IMR-90 (cell line): ENCODE measurements around the gene DYSF. TPM values are rescaled to one million over a fixed set of nuclear protein-coding genes. Genes with fewer than 3 reads are reported as not detected.

Experiments used
- ATAC-seq: fragments of 200-7000 bp; cut with Tn5 transposase; 2 replicates; pipeline ENCODE4 v1.9.1; 2020; ENCODE audit warnings: low read depth, mild to moderate bottlenecking, moderate library complexity
- BruUV-seq: library from RNA; stranded (reverse); fragments of 400-500 nt; replicated peaks from 2 replicates; lab custom pipeline; 2021; lab: Mats Ljungman, UMichigan
- CTCF ChIA-PET: fragments of 300-600 bp; formaldehyde crosslinking; extraction: SDS; loops from one replicate; lab custom pipeline; 2021; ENCODE audit warnings: antibody characterized with exemption; lab: Yijun Ruan, JAX
- POLR2A ChIA-PET: fragments of 300-600 bp; sonication (Branson Sonifier 250); formaldehyde crosslinking; loops from one replicate; lab custom pipeline; 2022; ENCODE audit warnings: antibody characterized with exemption; ENCODE audit not compliant: unreplicated experiment; lab: Charles Lee
- DNase-seq: peaks from one replicate; pipeline ENCODE4 v3.0.0; 2013
- H2AFZ ChIP-seq: replicated peaks from 2 replicates; pipeline ENCODE3; 2013; ENCODE audit warnings: low read length, mild to moderate bottlenecking; ENCODE audit not compliant: poor library complexity
- H2AK5ac ChIP-seq: 2 replicates; pipeline ENCODE4 v1.6.1; 2013; ENCODE audit warnings: low read depth, low read length, inconsistent platforms
- H2AK9ac ChIP-seq: replicated peaks from 2 replicates; pipeline ENCODE3; 2013; ENCODE audit warnings: mild to moderate bottlenecking, low read depth, low read length, moderate library complexity; ENCODE audit not compliant: poor library complexity
- H2BK120ac ChIP-seq: 2 replicates; pipeline ENCODE4 v1.6.1; 2013; ENCODE audit warnings: low read depth, low read length, inconsistent platforms
- H2BK15ac ChIP-seq: 3 replicates; pipeline ENCODE4 v1.6.1; 2013; ENCODE audit warnings: low read depth, low read length, inconsistent platforms
- H2BK20ac ChIP-seq: 2 replicates; pipeline ENCODE4 v1.6.1; 2013; ENCODE audit warnings: low read depth, mild to moderate bottlenecking, inconsistent platforms, low read length, moderate library complexity
- H2BK5ac ChIP-seq: 2 replicates; pipeline ENCODE4 v1.6.1; 2013; ENCODE audit warnings: mild to moderate bottlenecking, low read depth, low read length, inconsistent platforms; ENCODE audit not compliant: poor library complexity, severe bottlenecking
- H3K14ac ChIP-seq: replicated peaks from 2 replicates; pipeline ENCODE4 v1.6.1; 2013; ENCODE audit warnings: low read depth, low read length, inconsistent platforms
- H3K18ac ChIP-seq: 2 replicates; pipeline ENCODE4 v1.6.1; 2013; ENCODE audit warnings: low read depth, low read length, control low read depth
- H3K23ac ChIP-seq: 2 replicates; pipeline ENCODE4 v1.6.1; 2013; ENCODE audit warnings: low read depth, low read length, inconsistent platforms
- H3K27ac ChIP-seq: 2 replicates; pipeline ENCODE4 v1.5.1; 2013; ENCODE audit warnings: mild to moderate bottlenecking, control low read depth, low read length; ENCODE audit not compliant: insufficient read depth
- H3K27me3 ChIP-seq: 2 replicates; pipeline ENCODE4 v1.6.1; 2013; ENCODE audit warnings: low read length; ENCODE audit not compliant: control insufficient read depth, insufficient read depth
- H3K36me3 ChIP-seq: 2 replicates; pipeline ENCODE4 v1.6.1; 2013; ENCODE audit warnings: low read length, mixed read lengths; ENCODE audit not compliant: control insufficient read depth, insufficient read depth
- H3K4ac ChIP-seq: 2 replicates; pipeline ENCODE4 v1.6.1; 2013; ENCODE audit warnings: low read depth, low read length, inconsistent platforms
- H3K4me1 ChIP-seq: 2 replicates; pipeline ENCODE4 v1.6.1; 2013; ENCODE audit warnings: low read length, mixed read lengths; ENCODE audit not compliant: control insufficient read depth, insufficient read depth
- H3K4me2 ChIP-seq: 2 replicates; pipeline ENCODE4 v1.6.1; 2013; ENCODE audit warnings: low read depth, mild to moderate bottlenecking, control low read depth, low read length, moderate library complexity
- H3K4me3 ChIP-seq: 2 replicates; pipeline ENCODE4 v1.5.1; 2013; ENCODE audit warnings: low read depth, mild to moderate bottlenecking, control low read depth, low read length, moderate library complexity; ENCODE audit not compliant: insufficient read depth
- H3K56ac ChIP-seq: 2 replicates; pipeline ENCODE4 v1.6.1; 2013; ENCODE audit warnings: low read length, inconsistent platforms; ENCODE audit not compliant: insufficient read depth; ENCODE audit errors: extremely low read depth
- H3K79me1 ChIP-seq, 2 experiments: 2 replicates each; pipeline ENCODE4 v1.6.1; 2013; ENCODE audit warnings: low read length in 2 of 2, inconsistent platforms in 1 of 2, low read depth in 1 of 2
- H3K9ac ChIP-seq: 2 replicates; pipeline ENCODE4 v1.6.1; 2013; ENCODE audit warnings: low read depth, low read length, control low read depth
- H3K9me1 ChIP-seq: 2 replicates; pipeline ENCODE4 v1.6.1; 2013; ENCODE audit warnings: low read length, inconsistent platforms; ENCODE audit not compliant: insufficient read depth
- H3K9me3 ChIP-seq: 2 replicates; pipeline ENCODE4 v1.6.1; 2013; ENCODE audit warnings: low read length; ENCODE audit not compliant: control insufficient read depth, insufficient read depth
- H4K20me1 ChIP-seq: 2 replicates; pipeline ENCODE4 v1.6.1; 2013; ENCODE audit warnings: low read length, inconsistent platforms; ENCODE audit not compliant: insufficient read depth
- H4K5ac ChIP-seq: 2 replicates; pipeline ENCODE4 v1.6.1; 2013; ENCODE audit warnings: mild to moderate bottlenecking, low read depth, low read length, control low read depth
- H4K8ac ChIP-seq, 2 experiments: 2 replicates each; pipeline ENCODE4 v1.6.1; 2013; ENCODE audit warnings: low read depth in 2 of 2, low read length in 2 of 2, control low read depth in 1 of 2, inconsistent platforms in 1 of 2
- H4K91ac ChIP-seq: 2 replicates; pipeline ENCODE4 v1.6.1; 2013; ENCODE audit warnings: low read depth, low read length, inconsistent platforms; ENCODE audit not compliant: insufficient read depth
- BHLHE40 ChIP-seq: fragments of 150-350 bp; IDR thresholded peaks from 2 replicates; pipeline ENCODE4 v1.6.1; 2016; ENCODE audit warnings: mild to moderate bottlenecking, low read depth, low read length
- CEBPB ChIP-seq: IDR thresholded peaks from 2 replicates; pipeline ENCODE4 v1.6.1; 2012; ENCODE audit warnings: low read depth, low read length, improper control_type of control experiment
- CHD1 ChIP-seq: IDR thresholded peaks from 2 replicates; pipeline ENCODE4 v1.6.1; 2012; ENCODE audit warnings: low read depth, low read length, improper control_type of control experiment
- FOS ChIP-seq: fragments of 150-350 bp; IDR thresholded peaks from 2 replicates; pipeline ENCODE4 v1.6.1; 2016; ENCODE audit warnings: low read depth, low read length
- MAZ ChIP-seq: IDR thresholded peaks from 2 replicates; pipeline ENCODE4 v1.6.1; 2012; ENCODE audit warnings: low read depth, mild to moderate bottlenecking, low read length, improper control_type of control experiment, moderate library complexity, borderline replicate concordance
- MXI1 ChIP-seq: IDR thresholded peaks from 2 replicates; pipeline ENCODE4 v1.6.1; 2012; ENCODE audit warnings: low read depth, mild to moderate bottlenecking, low read length, moderate library complexity, borderline replicate concordance
- NFE2L2 ChIP-seq: fragments of 150-350 bp; IDR thresholded peaks from 2 replicates; pipeline ENCODE4 v1.6.1; 2016; ENCODE audit warnings: low read depth, mild to moderate bottlenecking, low read length
- RAD21 ChIP-seq: IDR thresholded peaks from 2 replicates; pipeline ENCODE4 v1.6.1; 2012; ENCODE audit warnings: low read length, improper control_type of control experiment
- RCOR1 ChIP-seq: IDR thresholded peaks from 2 replicates; pipeline ENCODE4 v1.6.1; 2012; ENCODE audit warnings: mild to moderate bottlenecking, low read length, improper control_type of control experiment; ENCODE audit not compliant: insufficient replicate concordance
- RFX5 ChIP-seq: IDR thresholded peaks from 2 replicates; pipeline ENCODE4 v1.8.0; 2012; ENCODE audit warnings: low read depth, mild to moderate bottlenecking, low read length, moderate library complexity
- WGBS, 2 experiments: methylation state at CpG; one replicate each; pipeline versions ENCODE4 v1.1.5 to v1.1.7; 2013; ENCODE audit warnings: missing lambda C conversion rate in 2 of 2; ENCODE audit not compliant: insufficient read length in 1 of 2; ENCODE audit errors: extremely low coverage in 2 of 2; 5-methylcytosine and 5-hydroxymethylcytosine counted together
- dilution Hi-C: fragments of 300-500 bp; cut with HindIII; formaldehyde crosslinking; loops from one replicate; pipeline ENCODE4 v1.14.3; 2018; ENCODE audit warnings: low sequenced_read_pairs; ENCODE audit not compliant: unreplicated experiment
- in situ Hi-C: fragments of 300-500 bp; cut with MboI; formaldehyde crosslinking; loops from 3 replicates; pipeline ENCODE4 v1.14.3; 2019; ENCODE audit warnings: low sequenced_read_pairs, inconsistent platforms, mixed read lengths
- intact Hi-C: fragments of 100-400 bp; cut with micrococcal nuclease; formaldehyde crosslinking; loops from 2 replicates; pipeline ENCODE4 v1.10.0; 2022
- polyA plus RNA-seq, 3 experiments: library from polyadenylated mRNA; depleted of rRNA; stranded (reverse); fragments of >200 nt; gene quantifications; 2 replicates each; pipeline ENCODE4 v1.2.3, GENCODE V29; 2012; ENCODE audit warnings: low replicate concordance in 1 of 3
- total RNA-seq: library from RNA; depleted of rRNA; stranded (reverse); fragments of >200 nt; gene quantifications from 2 replicates; pipeline ENCODE4 v1.2.3, GENCODE V29; 2012
- TF ChIP-seq, protein P1 (sequence below): conservative IDR thresholded peaks from 2 replicates; pipeline ENCODE4 v1.5.1; 2012; ENCODE audit warnings: mild to moderate bottlenecking, low read depth, low read length, improper control_type of control experiment
- TF ChIP-seq, protein P2 (sequence below): fragments of 150-350 bp; IDR thresholded peaks from 2 replicates; pipeline ENCODE4 v1.6.1; 2016; ENCODE audit warnings: low read depth, mild to moderate bottlenecking, low read length, moderate library complexity, borderline replicate concordance
- TF ChIP-seq, protein P3 (sequence below): fragments of 150-350 bp; IDR thresholded peaks from 2 replicates; pipeline ENCODE4 v1.6.1; 2017; ENCODE audit warnings: mild to moderate bottlenecking, antibody characterized with exemption, low read length, low read depth

The DYSF gene
- total and polyA plus RNA-seq, 2 of the 4 experiments (the other 2 are of a cell fraction), result 0.09 to 0.18 TPM

DNA sequence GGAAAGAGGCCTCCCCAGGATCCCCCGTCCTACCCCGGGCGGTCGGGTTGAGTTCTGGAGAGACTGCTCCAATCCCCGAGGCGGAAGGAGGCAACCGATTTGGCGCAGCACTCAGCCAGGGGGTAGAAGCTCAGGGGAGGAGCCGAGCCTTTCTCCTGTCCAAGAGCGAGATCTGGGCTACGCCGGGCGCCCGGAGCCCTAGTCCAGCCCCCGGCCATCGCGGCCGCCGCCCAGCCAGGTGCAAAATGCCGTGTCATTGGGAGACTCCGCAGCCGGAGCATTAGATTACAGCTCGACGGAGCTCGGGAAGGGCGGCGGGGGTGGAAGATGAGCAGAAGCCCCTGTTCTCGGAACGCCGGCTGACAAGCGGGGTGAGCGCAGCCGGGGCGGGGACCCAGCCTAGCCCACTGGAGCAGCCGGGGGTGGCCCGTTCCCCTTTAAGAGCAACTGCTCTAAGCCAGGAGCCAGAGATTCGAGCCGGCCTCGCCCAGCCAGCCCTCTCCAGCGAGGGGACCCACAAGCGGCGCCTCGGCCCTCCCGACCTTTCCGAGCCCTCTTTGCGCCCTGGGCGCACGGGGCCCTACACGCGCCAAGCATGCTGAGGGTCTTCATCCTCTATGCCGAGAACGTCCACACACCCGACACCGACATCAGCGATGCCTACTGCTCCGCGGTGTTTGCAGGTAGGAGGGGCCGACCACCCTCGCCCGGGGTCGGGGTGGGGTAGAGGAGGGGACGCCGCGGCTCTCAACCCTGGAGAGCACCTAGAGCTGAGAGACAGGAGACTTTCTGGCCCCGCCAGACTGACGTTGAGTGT is at the start of gene DYSF (continued):
- TF ChIP-seq, protein P1, sequence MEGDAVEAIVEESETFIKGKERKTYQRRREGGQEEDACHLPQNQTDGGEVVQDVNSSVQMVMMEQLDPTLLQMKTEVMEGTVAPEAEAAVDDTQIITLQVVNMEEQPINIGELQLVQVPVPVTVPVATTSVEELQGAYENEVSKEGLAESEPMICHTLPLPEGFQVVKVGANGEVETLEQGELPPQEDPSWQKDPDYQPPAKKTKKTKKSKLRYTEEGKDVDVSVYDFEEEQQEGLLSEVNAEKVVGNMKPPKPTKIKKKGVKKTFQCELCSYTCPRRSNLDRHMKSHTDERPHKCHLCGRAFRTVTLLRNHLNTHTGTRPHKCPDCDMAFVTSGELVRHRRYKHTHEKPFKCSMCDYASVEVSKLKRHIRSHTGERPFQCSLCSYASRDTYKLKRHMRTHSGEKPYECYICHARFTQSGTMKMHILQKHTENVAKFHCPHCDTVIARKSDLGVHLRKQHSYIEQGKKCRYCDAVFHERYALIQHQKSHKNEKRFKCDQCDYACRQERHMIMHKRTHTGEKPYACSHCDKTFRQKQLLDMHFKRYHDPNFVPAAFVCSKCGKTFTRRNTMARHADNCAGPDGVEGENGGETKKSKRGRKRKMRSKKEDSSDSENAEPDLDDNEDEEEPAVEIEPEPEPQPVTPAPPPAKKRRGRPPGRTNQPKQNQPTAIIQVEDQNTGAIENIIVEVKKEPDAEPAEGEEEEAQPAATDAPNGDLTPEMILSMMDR, result no peak
- TF ChIP-seq MXI1, result no peak

DNA sequence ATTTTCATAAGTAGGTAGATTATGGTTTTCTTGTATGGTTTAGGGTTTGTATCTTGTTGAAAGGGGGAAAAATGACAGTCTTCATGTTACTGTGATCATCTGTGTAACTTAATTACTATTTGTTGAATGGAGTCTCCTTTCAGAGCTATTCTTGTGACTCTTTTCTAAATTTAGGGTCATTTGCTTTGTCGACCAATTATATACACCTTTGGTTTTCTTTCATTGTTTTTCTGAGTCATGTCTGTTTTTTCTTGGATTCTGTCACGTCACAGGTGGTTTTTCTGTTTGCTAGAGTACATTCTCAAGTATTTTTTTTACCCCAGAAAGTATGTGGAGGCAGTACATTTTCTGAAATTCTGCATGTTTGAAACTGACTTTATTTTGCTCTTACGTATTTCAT is 43.8 kb upstream of the DYSF start:
- Histone ChIP-seq H3K9me1 (no peaks in the 10 kb centered on the region), H2BK120ac (no peak overlapping the region), H3K14ac (no peak overlapping the region), H3K36me3 (peaks cover 12% of the 10 kb centered on the region), H3K79me1 (no peaks in the 10 kb centered on the region), H3K4ac (no peak overlapping the region), H3K56ac (no peak overlapping the region), H3K27me3 (no peaks in the 10 kb centered on the region), H2BK5ac (no peak overlapping the region), H3K4me1 (no peaks in the 10 kb centered on the region), H2AK9ac (no peak overlapping the region), H4K20me1 (no peaks in the 10 kb centered on the region), H3K4me2 (no peak overlapping the region), H3K18ac (no peak overlapping the region), H3K23ac (no peak overlapping the region), H4K91ac (no peak overlapping the region), H2BK20ac (no peak overlapping the region), H4K5ac (no peak overlapping the region), H2AFZ (no peak overlapping the region), H3K4me3 (no peak overlapping the region), H4K8ac (no peak overlapping the region), H3K9me3 (no peaks in the 10 kb centered on the region), H2AK5ac (no peak overlapping the region), H3K27ac (no peak overlapping the region), H3K9ac (no peak overlapping the region), H2BK15ac (no peak overlapping the region)
- ChIA-PET CTCF (no interaction called here), POLR2A (no interaction called here)
- ATAC-seq (no peak), DNase-seq (no peak)
- dilution Hi-C loops, result no loop called here
- no TSS peak for BruUV-seq
- in situ Hi-C loops, result no loop called here
- no CpG with 5 or more reads among the region's 3 CpGs for WGBS, 2 experiments
- intact Hi-C loops, result loop anchor here (5.0 kb wide), 1 partner anchor 47 kb away; no protein-coding TSS in a partner anchor
- TF ChIP-seq FOS, result no peak
- TF ChIP-seq CHD1, result no peak
- no peak for TF ChIP-seq CEBPB
- no peak for TF ChIP-seq NFE2L2
- TF ChIP-seq, protein P2, sequence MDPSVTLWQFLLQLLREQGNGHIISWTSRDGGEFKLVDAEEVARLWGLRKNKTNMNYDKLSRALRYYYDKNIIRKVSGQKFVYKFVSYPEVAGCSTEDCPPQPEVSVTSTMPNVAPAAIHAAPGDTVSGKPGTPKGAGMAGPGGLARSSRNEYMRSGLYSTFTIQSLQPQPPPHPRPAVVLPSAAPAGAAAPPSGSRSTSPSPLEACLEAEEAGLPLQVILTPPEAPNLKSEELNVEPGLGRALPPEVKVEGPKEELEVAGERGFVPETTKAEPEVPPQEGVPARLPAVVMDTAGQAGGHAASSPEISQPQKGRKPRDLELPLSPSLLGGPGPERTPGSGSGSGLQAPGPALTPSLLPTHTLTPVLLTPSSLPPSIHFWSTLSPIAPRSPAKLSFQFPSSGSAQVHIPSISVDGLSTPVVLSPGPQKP, result no peak
- no peak for TF ChIP-seq MAZ
- TF ChIP-seq RCOR1, result no peak
- TF ChIP-seq BHLHE40, result no peak
- TF ChIP-seq RAD21, result no peak
- no peak for TF ChIP-seq RFX5
- TF ChIP-seq, protein P3, sequence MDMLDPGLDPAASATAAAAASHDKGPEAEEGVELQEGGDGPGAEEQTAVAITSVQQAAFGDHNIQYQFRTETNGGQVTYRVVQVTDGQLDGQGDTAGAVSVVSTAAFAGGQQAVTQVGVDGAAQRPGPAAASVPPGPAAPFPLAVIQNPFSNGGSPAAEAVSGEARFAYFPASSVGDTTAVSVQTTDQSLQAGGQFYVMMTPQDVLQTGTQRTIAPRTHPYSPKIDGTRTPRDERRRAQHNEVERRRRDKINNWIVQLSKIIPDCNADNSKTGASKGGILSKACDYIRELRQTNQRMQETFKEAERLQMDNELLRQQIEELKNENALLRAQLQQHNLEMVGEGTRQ, result no peak
